ENCODE measurements around the gene INHBC.
"Not testable (repeated sequence)": the region's sequence is repeated elsewhere in the genome, so short reads cannot be mapped to it uniquely, and the experiment has no call there.

Gene INHBC

GRCh38 chr12:57488402-57489156 lies 54.0 kb downstream of the INHBC start:
- Histone ChIP-seq H3K4me3 (peak overlapping the region; percentile 100), H3K27ac (peak overlapping the region; percentile 62 to 96)
- DNase-seq (ENCODE audit: low spot score): no peak
- no peak for TF ChIP-seq CTCF (IDR thresholded peaks at IDR 0.05)

GRCh38 chr12:57489157-57489641 lies 54.6 kb downstream of the INHBC start:
- Histone ChIP-seq H3K27ac (no peak overlapping the region), H3K4me3 (peak overlapping the region; percentile 100)
- DNase-seq (ENCODE audit: low spot score): no peak
- no peak for TF ChIP-seq CTCF (IDR thresholded peaks at IDR 0.05)

- H3K4me3 ChIP-seq: no peak overlapping the region
- DNase-seq (ENCODE audit: low spot score): no peak
- H3K27ac ChIP-seq: no peak overlapping the region
- TF ChIP-seq CTCF (IDR thresholded peaks at IDR 0.05): no peak
These were observed 55.5 kb downstream of the INHBC start for GRCh38 chr12:57490126-57490525.

- Histone ChIP-seq H3K4me3 (no peak overlapping the region), H3K27ac (no peak overlapping the region)
- no peak for TF ChIP-seq CTCF (IDR thresholded peaks at IDR 0.05)
- DNase-seq (ENCODE audit: low spot score): no peak
These were observed 57.1 kb downstream of the INHBC start for GRCh38 chr12:57491393-57492280.

GRCh38 chr12:57495051-57495701 lies 60.6 kb downstream of the INHBC start:
- DNase-seq (ENCODE audit: low spot score); H3K4me3 ChIP-seq; H3K27ac ChIP-seq: not testable (repeated sequence)

GRCh38 chr12:57496822-57497221 lies 62.2 kb downstream of the INHBC start:
- no peak for DNase-seq (ENCODE audit: low spot score)
- no peak overlapping the region for H3K27ac ChIP-seq
- no peak overlapping the region for H3K4me3 ChIP-seq
- TF ChIP-seq CTCF (IDR thresholded peaks at IDR 0.05): no peak
